Measurements from ENCODE around the gene IGSF9. TPM values are rescaled to one million over a fixed set of nuclear protein-coding genes. Genes with fewer than 3 reads are reported as not detected.

Gene IGSF9
- total RNA-seq, 1 donor from 2014 or later: 2.0 TPM

DNA sequence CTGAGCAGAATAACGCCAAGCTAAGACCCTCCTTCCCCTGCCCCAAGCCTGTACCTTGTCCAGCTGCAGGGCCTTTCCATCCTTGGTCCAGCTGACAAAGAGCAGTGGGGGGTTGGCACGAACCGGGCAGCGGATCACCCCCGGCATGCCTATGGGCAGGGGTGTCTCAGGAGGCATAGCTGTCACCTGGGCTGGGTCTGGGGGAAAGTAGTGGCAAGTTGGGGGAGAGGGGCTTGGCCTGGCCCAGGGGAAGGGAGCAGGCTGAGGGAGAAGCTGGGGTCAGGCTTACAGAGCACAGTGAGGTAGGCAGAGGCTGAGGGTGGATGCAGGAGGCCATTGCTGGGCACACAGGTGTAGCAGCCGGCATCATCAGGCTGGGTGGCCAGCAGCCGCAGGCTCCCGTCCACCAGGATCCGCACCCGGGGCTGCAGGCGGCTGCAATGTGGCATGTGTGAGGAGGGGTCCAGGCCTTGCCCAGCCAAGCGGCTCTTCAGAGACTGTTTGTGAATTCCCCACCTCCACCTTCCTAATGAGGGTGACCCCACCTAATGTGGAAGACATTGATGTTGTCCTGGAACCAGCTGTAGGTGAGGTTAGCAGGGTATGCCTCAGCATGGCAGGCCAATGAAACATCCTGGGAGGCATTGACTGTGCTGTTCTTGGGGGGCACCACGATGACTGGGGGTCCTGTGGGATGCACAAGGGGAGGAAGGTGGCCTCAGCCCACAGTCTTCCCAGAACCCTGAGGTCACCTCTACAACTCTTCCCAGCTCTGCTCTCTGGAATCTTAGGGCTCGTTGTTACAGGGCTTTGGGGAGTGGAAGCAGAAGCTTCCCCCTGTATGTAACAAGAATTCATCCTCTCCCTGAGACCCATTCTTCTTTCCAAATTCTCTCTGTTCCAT is 11.0 kb downstream of the IGSF9 start:
- TF ChIP-seq CTCF (IDR thresholded peaks at IDR 0.05): no peak
- intact Hi-C loops (cut with DNase I): loop anchor here (5.0 kb wide), 1 partner anchor 73 kb away; no protein-coding TSS in a partner anchor
- Histone ChIP-seq H3K4me3 (no peak overlapping the region), H3K4me1 (peaks cover 17% of the 10 kb centered on the region), H3K27ac (no peak overlapping the region), H3K27me3 (ENCODE audit: low read depth) (no peaks in the 10 kb centered on the region), H3K36me3 (no peaks in the 10 kb centered on the region), H3K9me3 (no peaks in the 10 kb centered on the region)
- no peak for DNase-seq
- no peak for ATAC-seq

GRCh38 chr1:159933347-159933746 is 12.1 kb downstream of the IGSF9 start:
- no peak for TF ChIP-seq CTCF (IDR thresholded peaks at IDR 0.05)
- Histone ChIP-seq H3K27ac (no peak overlapping the region), H3K4me1 (peaks cover 17% of the 10 kb centered on the region), H3K9me3 (no peaks in the 10 kb centered on the region), H3K36me3 (no peaks in the 10 kb centered on the region), H3K4me3 (no peak overlapping the region), H3K27me3 (ENCODE audit: low read depth) (no peaks in the 10 kb centered on the region)
- no peak for ATAC-seq
- no peak for DNase-seq
- intact Hi-C loops (cut with DNase I): no loop called here

DNA sequence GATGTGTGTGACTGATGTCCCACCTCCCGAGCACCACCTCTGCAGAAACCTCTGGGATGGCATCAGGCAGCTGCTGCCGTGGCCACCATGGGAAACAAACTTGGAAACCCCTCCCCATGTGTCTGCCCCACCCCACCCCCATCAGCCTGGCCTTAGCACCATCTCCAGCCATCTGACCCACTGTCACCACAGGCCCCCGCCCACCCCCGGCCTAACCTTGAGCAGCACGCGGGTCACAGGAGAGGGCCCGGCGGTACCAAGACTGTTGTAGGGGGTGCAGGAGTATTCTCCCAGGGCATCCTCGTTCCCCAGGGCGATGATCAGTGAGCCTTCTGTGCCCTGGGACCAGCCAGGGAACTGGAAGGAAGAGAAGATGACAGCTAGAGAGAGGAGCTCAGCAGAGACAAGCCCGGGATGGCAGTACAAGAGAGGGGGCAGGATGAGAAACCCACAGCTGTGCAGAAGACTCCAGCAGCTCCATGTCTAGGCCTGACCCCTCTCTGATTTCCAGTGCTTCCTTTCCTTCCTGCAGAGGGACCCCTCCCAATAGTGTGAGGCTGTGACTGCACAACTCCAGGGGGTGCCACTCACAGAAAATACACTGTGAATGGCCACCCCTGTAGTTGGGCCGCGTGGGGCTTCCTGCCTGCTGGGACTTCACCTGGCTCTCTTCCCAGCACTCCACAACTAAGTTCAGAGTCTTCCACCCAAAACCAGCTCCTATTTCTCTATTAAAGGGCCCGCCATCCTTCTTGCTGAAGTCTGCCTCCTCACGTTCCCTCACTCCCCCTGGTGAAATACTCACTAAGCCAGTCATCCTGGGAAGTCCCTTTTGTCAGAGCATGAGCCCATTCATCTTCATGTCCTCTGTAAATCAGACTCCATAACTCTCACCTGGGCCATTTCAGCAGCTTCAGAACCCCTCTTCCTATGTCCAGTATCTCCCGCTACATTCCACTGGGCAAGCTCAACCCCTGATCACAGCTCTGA is 12.8 kb downstream of the IGSF9 start:
- no peak for ATAC-seq
- no peaks in the 10 kb centered on the region for H3K36me3 ChIP-seq
- no peak for TF ChIP-seq CTCF (IDR thresholded peaks at IDR 0.05)
- no peaks in the 10 kb centered on the region for H3K9me3 ChIP-seq
- H3K4me1 ChIP-seq: peaks cover 17% of the 10 kb centered on the region
- no peaks in the 10 kb centered on the region for H3K27me3 ChIP-seq (ENCODE audit: low read depth)
- no peak overlapping the region for H3K27ac ChIP-seq
- peak; percentile 44 for DNase-seq
- intact Hi-C loops (cut with DNase I): no loop called here
- no peak overlapping the region for H3K4me3 ChIP-seq

GRCh38 chr1:159931795-159932173 is 13.6 kb downstream of the IGSF9 start:
- no peaks in the 10 kb centered on the region for H3K36me3 ChIP-seq
- DNase-seq (no peak), ATAC-seq (no peak)
- H3K4me3 ChIP-seq: no peak overlapping the region
- no peak for TF ChIP-seq CTCF (IDR thresholded peaks at IDR 0.05)
- intact Hi-C loops (cut with DNase I): no loop called here
- no peak overlapping the region for H3K27ac ChIP-seq
- H3K9me3 ChIP-seq: no peaks in the 10 kb centered on the region
- peaks cover 9% of the 10 kb centered on the region for H3K4me1 ChIP-seq
- H3K27me3 ChIP-seq (ENCODE audit: low read depth): no peaks in the 10 kb centered on the region

- ATAC-seq: no peak
- intact Hi-C loops (cut with DNase I): no loop called here
- no peak for DNase-seq
- Histone ChIP-seq H3K27ac (no peak overlapping the region), H3K36me3 (no peaks in the 10 kb centered on the region), H3K9me3 (no peaks in the 10 kb centered on the region), H3K4me3 (no peak overlapping the region), H3K27me3 (ENCODE audit: low read depth) (no peaks in the 10 kb centered on the region), H3K4me1 (peaks cover 9% of the 10 kb centered on the region)
- no peak for TF ChIP-seq CTCF (IDR thresholded peaks at IDR 0.05)
Observed at GRCh38 chr1:159931101-159931794, 14.2 kb downstream of the IGSF9 start.

Data from lower lobe of right lung (tissue), 2 donors.